Activated naive CD8-positive, alpha-beta T cell treated with anti-CD3 and anti-CD28 coated beads, Interleukin-2, amount 50 U/mL, for 24 hours (primary cell): ENCODE results near the gene P2RY4.
"Not testable (repeated sequence)": the region's sequence is repeated elsewhere in the genome, so short reads cannot be mapped to it uniquely, and the experiment has no call there.

Experiments used
- ATAC-seq: fragments of 150-1000 bp; cut with Tn5 transposase; one replicate; pipeline ENCODE4 v1.10.0; 2021
- DNase-seq: peaks from one replicate; pipeline ENCODE4 v3.0.0; 2021
- H3K27ac Mint-ChIP-seq: one replicate; pipeline ENCODE4 v1.8.0; 2021; ENCODE audit warnings: mild to moderate bottlenecking, mixed read lengths
- H3K27me3 Mint-ChIP-seq: one replicate; pipeline ENCODE4 v1.8.0; 2021; ENCODE audit warnings: mixed read lengths
- H3K36me3 Mint-ChIP-seq: one replicate; pipeline ENCODE4 v1.8.0; 2021; ENCODE audit warnings: low read depth, mixed read lengths
- H3K4me1 Mint-ChIP-seq: one replicate; pipeline ENCODE4 v1.8.0; 2021; ENCODE audit warnings: mixed read lengths
- H3K4me3 Mint-ChIP-seq: one replicate; pipeline ENCODE4 v1.8.0; 2021; ENCODE audit warnings: mild to moderate bottlenecking, moderate library complexity, mixed read lengths
- H3K9me3 Mint-ChIP-seq: one replicate; pipeline ENCODE4 v1.8.0; 2021; ENCODE audit warnings: mixed read lengths

Gene P2RY4

DNA sequence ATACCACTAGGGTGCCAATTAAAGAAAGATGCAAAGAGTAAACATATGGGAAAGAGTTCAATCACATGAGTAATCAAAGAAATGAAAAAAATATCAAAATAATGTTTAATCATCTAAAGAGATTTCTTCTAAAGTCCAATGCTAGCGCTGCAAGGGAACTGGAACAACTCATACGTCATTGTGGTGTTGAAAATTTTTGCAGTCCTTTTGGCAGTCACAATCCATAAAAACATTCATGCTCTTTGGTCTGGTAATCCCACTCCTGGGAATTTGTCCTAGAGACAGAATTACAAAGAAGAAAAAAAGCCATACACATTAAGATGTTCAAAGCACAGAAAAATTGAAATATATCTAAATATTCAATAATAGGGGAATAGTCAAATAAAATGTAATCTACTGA is 4.6 kb downstream of the P2RY4 start:
- DNase-seq (no peak), ATAC-seq (no peak)
- Mint-ChIP-seq H3K27ac (no peak overlapping the region), H3K27me3 (no peaks in the 10 kb centered on the region), H3K4me1 (peaks cover 27% of the 10 kb centered on the region), H3K36me3 (peaks cover 4% of the 10 kb centered on the region), H3K4me3 (no peak overlapping the region), H3K9me3 (peaks cover 7% of the 10 kb centered on the region)

GRCh38 chrX:70254909-70255308 is 5.1 kb downstream of the P2RY4 start:
- Mint-ChIP-seq H3K4me1 (peaks cover 27% of the 10 kb centered on the region), H3K9me3 (peaks cover 7% of the 10 kb centered on the region), H3K27ac (no peak overlapping the region), H3K27me3 (no peaks in the 10 kb centered on the region), H3K36me3 (peaks cover 4% of the 10 kb centered on the region), H3K4me3 (no peak overlapping the region)
- peak; percentile 48 for ATAC-seq
- no peak for DNase-seq

DNA sequence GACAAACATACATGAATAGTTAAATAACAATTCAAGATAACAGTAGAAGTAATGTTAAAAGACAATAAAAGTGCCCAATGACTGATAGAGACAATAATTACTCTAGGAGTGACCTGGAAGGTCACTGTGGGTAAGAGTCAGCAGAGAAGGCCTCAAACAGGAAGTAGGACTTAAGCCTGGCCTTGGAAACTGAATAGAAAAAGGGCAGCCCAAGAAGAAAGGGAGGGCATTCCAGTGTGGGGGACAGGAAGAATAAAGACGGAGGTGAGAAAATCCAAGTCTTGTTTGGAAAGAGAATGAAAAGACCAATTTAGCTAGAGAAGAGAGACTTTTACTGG is 6.0 kb downstream of the P2RY4 start:
- Mint-ChIP-seq H3K27ac (peak overlapping the region; percentile 88), H3K27me3 (no peaks in the 10 kb centered on the region), H3K4me1 (peaks cover 27% of the 10 kb centered on the region), H3K36me3 (peaks cover 4% of the 10 kb centered on the region), H3K9me3 (peaks cover 7% of the 10 kb centered on the region), H3K4me3 (no peak overlapping the region)
- DNase-seq (no peak), ATAC-seq (peak; percentile 26)

GRCh38 chrX:70253377-70254062 is 6.5 kb downstream of the P2RY4 start:
- Mint-ChIP-seq H3K9me3 (peaks cover 7% of the 10 kb centered on the region), H3K4me3 (no peak overlapping the region), H3K27me3 (no peaks in the 10 kb centered on the region), H3K36me3 (peaks cover 4% of the 10 kb centered on the region), H3K4me1 (peaks cover 27% of the 10 kb centered on the region), H3K27ac (peak overlapping the region; percentile 88)
- peak; percentile 75 for ATAC-seq
- no peak for DNase-seq

GRCh38 chrX:70252491-70252890 is 7.5 kb downstream of the P2RY4 start:
- Mint-ChIP-seq H3K36me3 (peaks cover 4% of the 10 kb centered on the region), H3K4me3 (no peak overlapping the region), H3K9me3 (peaks cover 7% of the 10 kb centered on the region), H3K27ac (peak overlapping the region; percentile 88), H3K4me1 (peaks cover 27% of the 10 kb centered on the region), H3K27me3 (no peaks in the 10 kb centered on the region)
- ATAC-seq: no peak
- no peak for DNase-seq

- ATAC-seq: no peak
- no peak overlapping the region for H3K4me3 Mint-ChIP-seq
Measured at GRCh38 chrX:70247252-70247651, 12.8 kb downstream of the P2RY4 start.

DNA sequence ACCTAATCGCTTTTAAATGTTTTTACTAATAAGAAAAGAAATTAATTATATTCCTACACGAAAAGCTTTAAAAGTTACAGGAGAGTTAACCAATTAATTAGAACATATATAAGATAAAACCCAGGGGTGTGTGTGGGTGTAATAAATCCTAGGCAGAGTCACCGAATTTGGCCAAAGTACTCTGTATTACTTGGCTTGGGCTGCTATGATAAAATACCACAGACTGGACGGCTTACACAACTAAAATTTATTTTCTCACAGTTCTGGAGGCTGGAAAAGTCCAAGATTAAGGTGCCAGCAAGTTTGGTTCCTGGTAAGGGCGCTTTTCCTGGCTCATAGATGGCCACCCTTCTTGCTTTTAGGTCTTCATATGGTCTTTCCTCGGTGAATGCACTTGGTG is 15.1 kb downstream of the P2RY4 start:
- no peaks in the 10 kb centered on the region for H3K27me3 Mint-ChIP-seq
- ATAC-seq: no peak
- H3K4me3 Mint-ChIP-seq: no peak overlapping the region

More at GRCh38 chrX:70247252-70247651, 12.8 kb downstream of the P2RY4 start:
- no peak overlapping the region for H3K27ac Mint-ChIP-seq
- H3K4me1 Mint-ChIP-seq: peaks cover 9% of the 10 kb centered on the region
- H3K27me3 Mint-ChIP-seq: no peaks in the 10 kb centered on the region
- no peaks in the 10 kb centered on the region for H3K9me3 Mint-ChIP-seq
- no peaks in the 10 kb centered on the region for H3K36me3 Mint-ChIP-seq
- no peak for DNase-seq

DNA sequence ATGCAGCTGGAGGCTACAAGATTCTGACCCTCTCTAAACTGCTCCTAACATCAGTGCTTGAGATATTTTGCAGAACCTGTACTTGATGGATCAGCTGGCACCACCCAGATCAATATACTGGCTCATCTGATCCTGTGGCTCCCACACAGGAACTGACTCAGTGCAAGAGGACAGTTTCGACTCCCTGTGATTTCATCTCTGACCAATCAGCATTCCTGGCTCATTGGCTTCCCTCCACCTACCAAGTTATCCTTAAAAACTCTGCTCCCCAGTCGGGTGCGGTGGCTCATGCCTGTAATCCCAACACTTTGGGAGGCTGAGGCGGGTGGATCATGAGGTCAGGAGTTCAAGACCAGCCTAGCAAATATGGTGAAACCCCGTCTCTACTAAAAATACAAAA is 16.4 kb downstream of the P2RY4 start:
- H3K9me3 Mint-ChIP-seq, H3K27ac Mint-ChIP-seq, DNase-seq, H3K27me3 Mint-ChIP-seq, H3K4me3 Mint-ChIP-seq, H3K36me3 Mint-ChIP-seq, ATAC-seq: not testable (repeated sequence)
- peaks cover 15% of the 10 kb centered on the region for H3K4me1 Mint-ChIP-seq

More for the DNA sequence above, 15.1 kb downstream of the P2RY4 start:
- H3K36me3 Mint-ChIP-seq: no peaks in the 10 kb centered on the region
- no peak overlapping the region for H3K27ac Mint-ChIP-seq
- H3K4me1 Mint-ChIP-seq: peaks cover 15% of the 10 kb centered on the region
- DNase-seq: no peak
- H3K9me3 Mint-ChIP-seq: no peaks in the 10 kb centered on the region

DNA sequence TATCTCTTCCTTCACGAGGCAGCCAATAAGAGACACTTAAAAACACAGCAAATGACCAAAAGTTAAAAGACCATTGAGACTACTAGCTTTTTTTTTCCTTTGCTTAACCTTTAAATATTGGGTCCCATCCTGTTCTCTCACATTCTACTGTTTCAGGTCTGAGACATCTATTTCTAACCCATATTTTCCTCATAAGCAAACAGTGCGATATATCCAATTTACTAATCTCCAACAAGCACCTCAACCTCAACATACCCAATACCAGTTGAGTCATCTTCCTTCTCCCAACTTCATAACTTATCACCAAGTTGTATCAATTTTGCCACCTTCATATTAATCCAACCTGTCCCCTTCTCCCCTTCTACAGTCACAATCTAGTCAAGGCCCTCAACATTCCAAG is 18.5 kb downstream of the P2RY4 start:
- no peak for DNase-seq
- H3K36me3 Mint-ChIP-seq: no peaks in the 10 kb centered on the region
- H3K4me3 Mint-ChIP-seq: no peak overlapping the region
- H3K4me1 Mint-ChIP-seq: peaks cover 28% of the 10 kb centered on the region
- no peaks in the 10 kb centered on the region for H3K9me3 Mint-ChIP-seq
- no peaks in the 10 kb centered on the region for H3K27me3 Mint-ChIP-seq
- H3K27ac Mint-ChIP-seq: peak overlapping the region; percentile 41
- peak; percentile 50 for ATAC-seq

- Mint-ChIP-seq H3K4me3 (no peak overlapping the region), H3K36me3 (no peaks in the 10 kb centered on the region), H3K27ac (no peak overlapping the region), H3K9me3 (no peaks in the 10 kb centered on the region), H3K4me1 (peaks cover 34% of the 10 kb centered on the region), H3K27me3 (no peaks in the 10 kb centered on the region)
- DNase-seq (no peak), ATAC-seq (no peak)
Measured at GRCh38 chrX:70240751-70241150, 19.3 kb downstream of the P2RY4 start.

- no peaks in the 10 kb centered on the region for H3K27me3 Mint-ChIP-seq
- DNase-seq (no peak), ATAC-seq (no peak)
- peaks cover 55% of the 10 kb centered on the region for H3K4me1 Mint-ChIP-seq
- peak within 1 kb of the TSS; percentile 46 for H3K4me3 Mint-ChIP-seq
- peak within 1 kb of the TSS; percentile 85 for H3K27ac Mint-ChIP-seq
- H3K36me3 Mint-ChIP-seq: peaks cover 2% of the 10 kb centered on the region
- H3K9me3 Mint-ChIP-seq: no peaks in the 10 kb centered on the region
Measured at GRCh38 chrX:70234355-70234754, 25.6 kb downstream of the P2RY4 start, which contains the start of gene AWAT1. TSS of gene AWAT1 (plus strand) at chrX:70234655. CDS start at chrX:70234696, 41 bp downstream.

- H3K36me3 Mint-ChIP-seq: peaks cover 2% of the 10 kb centered on the region
- H3K27me3 Mint-ChIP-seq: no peaks in the 10 kb centered on the region
- peaks cover 45% of the 10 kb centered on the region for H3K4me1 Mint-ChIP-seq
- DNase-seq (no peak), ATAC-seq (peak; percentile 73)
- H3K4me3 Mint-ChIP-seq: peak overlapping the region; percentile 51
- H3K27ac Mint-ChIP-seq: peak overlapping the region; percentile 57
- H3K9me3 Mint-ChIP-seq: no peaks in the 10 kb centered on the region
Measured at GRCh38 chrX:70231666-70232065, 28.3 kb downstream of the P2RY4 start.

DNA sequence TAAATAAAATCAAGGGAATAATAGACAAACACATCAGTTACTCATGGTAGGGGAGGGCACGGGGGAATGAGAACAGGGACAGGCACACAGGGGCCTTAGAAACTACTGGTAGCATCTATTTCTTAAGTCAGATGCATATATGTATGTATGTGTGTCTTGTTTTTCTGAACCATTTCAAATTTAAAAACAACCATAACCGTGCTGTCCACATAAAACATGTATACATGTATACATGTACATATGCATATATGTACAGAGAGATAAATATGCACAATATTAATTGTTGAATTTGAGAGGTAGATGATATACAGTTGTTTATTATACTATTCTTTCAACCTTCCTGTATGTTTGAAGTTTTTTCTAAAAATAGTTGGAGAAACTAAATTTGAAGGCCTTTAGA is 33.3 kb downstream of the P2RY4 start:
- no peaks in the 10 kb centered on the region for H3K36me3 Mint-ChIP-seq
- H3K9me3 Mint-ChIP-seq: no peaks in the 10 kb centered on the region
- H3K4me1 Mint-ChIP-seq: peaks cover 7% of the 10 kb centered on the region
- H3K27ac Mint-ChIP-seq: no peak overlapping the region
- no peak overlapping the region for H3K4me3 Mint-ChIP-seq
- DNase-seq: no peak
- no peak for ATAC-seq
- H3K27me3 Mint-ChIP-seq: no peaks in the 10 kb centered on the region

GRCh38 chrX:70226048-70226447 is 34.0 kb downstream of the P2RY4 start:
- H3K4me1 Mint-ChIP-seq: peaks cover 2% of the 10 kb centered on the region
- H3K4me3 Mint-ChIP-seq: no peak overlapping the region
- ATAC-seq (no peak), DNase-seq (no peak)
- H3K36me3 Mint-ChIP-seq: no peaks in the 10 kb centered on the region
- no peaks in the 10 kb centered on the region for H3K9me3 Mint-ChIP-seq
- H3K27ac Mint-ChIP-seq: no peak overlapping the region
- H3K27me3 Mint-ChIP-seq: no peaks in the 10 kb centered on the region

DNA sequence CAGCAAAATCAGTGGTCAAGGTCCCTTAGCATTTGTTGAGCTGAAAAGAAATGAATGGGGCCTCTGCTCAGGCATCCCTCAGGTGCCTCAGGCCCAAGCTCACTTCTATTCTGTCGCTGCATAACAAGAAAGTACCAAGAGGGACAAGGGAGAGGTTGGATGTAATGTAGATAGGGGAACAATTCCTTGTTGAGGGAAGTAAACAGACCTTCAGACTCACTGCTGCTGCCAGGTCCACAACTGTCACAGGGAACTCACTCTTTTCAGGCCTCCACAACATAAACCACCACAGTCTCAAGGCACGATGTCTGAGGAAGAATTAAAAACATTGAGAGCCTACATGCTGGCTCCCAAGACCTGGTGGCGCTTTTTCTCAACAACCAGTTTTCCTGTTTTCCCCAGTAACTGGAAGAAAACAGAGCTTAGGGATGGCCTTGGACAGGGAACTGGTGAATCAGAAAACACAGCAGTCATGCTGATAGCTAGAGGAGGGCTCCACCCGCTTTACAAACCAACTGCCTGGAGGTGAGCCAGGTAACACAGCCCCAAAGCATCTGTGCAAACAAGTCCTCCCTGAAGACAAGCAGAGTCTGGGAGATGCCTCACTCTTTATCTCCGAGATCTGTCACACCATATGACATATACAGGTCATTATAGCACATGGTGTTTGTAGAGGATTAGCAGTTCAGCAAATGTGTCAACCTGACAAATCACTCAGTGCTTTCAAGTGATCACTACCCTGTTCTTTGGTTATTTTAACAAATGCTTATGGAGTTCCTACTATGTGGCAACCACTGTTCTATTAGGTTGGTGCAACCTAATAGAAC is 39.9 kb downstream of the P2RY4 start:
- H3K4me3 Mint-ChIP-seq: no peak overlapping the region
- ATAC-seq (no peak), DNase-seq (no peak)
- no peaks in the 10 kb centered on the region for H3K4me1 Mint-ChIP-seq
- H3K36me3 Mint-ChIP-seq: no peaks in the 10 kb centered on the region
- no peak overlapping the region for H3K27ac Mint-ChIP-seq
- H3K27me3 Mint-ChIP-seq: no peaks in the 10 kb centered on the region
- no peaks in the 10 kb centered on the region for H3K9me3 Mint-ChIP-seq
